Activated CD4-positive, alpha-beta T cell treated with anti-CD3 and anti-CD28 coated beads for 1 hour (primary cell): ENCODE measurements around the gene SMAD7.

ENCODE experiments used
- DNase-seq: peaks from one replicate; pipeline ENCODE4 v3.0.0-alpha.2; 2020

Gene SMAD7

DNA sequence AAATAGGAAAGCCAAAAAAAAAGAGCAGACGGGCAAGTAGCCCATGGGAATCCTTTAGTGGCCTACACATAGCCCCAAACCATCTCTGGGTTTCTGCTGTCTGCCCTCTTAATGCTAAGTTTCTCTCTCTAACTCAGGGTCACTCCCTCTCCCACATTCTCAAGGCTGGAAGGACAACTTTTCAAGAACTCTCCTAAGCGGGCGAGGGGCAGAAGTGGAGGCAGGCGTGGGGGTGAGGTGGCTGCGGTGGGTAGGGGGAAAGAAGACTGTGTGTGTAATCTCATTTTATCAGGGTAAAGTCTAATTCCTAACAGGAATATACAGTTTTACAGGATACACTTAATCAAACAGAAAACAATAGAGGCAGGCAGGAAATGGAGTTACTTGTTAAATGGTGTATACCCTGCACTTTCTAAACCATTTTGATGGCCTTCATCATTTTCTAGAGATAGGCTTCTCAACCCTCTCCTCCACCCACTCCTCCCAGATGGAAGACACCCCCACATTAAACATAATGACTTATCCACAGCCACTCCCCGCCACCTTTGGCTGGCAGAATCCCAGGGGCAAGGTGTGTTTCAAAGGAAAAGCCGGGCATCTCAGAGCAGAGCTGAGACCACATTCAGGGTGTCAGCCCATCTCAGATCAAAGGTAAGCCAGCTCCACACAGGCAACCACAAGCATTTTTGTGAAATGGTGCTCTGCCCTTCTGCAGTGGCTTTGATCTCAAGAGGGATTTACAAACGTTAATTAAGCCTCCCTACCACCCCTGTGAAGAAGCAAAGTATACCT, 6.8 kb downstream of the SMAD7 start:
- DNase-seq = no peak

DNA sequence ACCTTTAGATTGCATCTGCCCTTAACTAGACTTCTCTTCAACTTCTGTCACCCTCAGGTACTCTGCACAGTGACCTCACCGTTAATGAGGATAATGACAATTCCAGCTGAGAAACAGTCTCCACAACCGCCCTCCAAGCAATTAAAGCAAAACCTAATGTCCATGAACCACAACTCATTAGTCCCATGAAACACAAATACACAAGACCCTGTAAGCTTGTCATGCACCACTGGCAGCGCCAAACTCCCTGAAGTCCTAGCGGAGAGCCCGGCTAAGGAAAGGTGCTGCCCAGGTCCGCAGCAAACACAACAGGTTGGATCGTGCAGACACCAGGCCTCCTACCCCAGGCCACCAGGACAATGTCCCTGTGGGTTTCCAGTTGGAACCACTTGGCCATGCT, 7.4 kb downstream of the SMAD7 start:
- no peak for DNase-seq

GRCh38 chr18:48942554-48943261, 8.1 kb downstream of the SMAD7 start:
- no peak for DNase-seq

DNA sequence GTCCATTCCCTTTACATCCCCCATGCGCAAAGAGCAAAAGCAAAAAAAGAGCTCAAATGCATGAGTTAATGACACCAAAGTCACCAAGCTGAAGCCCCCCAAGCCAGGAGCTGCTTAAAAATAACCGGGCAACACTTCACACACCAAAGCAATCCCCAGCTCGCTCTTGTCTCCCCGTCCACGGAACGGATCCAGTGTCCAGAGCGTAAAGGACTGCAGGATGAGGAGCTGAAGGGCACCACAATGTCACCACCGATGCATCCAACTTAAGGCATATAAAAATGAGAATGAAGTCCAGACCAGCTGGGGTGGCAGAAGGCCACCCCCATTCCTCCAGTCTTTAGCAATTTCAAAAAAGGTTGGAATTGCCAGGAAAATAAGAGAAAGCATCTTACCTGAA, 8.7 kb downstream of the SMAD7 start:
- DNase-seq = no peak

DNA sequence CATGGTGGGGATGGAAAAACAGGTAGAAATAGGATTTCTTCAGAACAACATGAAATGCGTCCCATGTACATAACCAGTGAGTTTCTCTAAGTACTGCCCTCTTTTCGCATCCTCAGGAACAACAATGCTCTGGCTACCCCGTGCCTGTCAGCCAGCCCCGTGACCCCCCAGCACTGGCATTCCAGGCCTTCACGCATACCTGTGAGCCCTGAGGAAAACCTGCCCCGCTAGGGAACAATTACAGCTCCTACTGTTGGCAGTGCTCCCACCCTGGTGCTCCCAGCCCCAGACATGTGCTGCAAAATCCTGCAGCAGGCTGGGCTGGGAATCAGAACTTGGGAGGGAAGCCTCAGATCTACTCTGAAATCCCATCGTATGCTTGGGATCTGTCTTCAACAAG, 9.1 kb downstream of the SMAD7 start:
- DNase-seq = no peak

- DNase-seq = peak; percentile 69
These were observed 9.7 kb downstream of the SMAD7 start for GRCh38 chr18:48940854-48941611.

GRCh38 chr18:48939205-48940097, 11.3 kb downstream of the SMAD7 start:
- DNase-seq = no peak

DNA sequence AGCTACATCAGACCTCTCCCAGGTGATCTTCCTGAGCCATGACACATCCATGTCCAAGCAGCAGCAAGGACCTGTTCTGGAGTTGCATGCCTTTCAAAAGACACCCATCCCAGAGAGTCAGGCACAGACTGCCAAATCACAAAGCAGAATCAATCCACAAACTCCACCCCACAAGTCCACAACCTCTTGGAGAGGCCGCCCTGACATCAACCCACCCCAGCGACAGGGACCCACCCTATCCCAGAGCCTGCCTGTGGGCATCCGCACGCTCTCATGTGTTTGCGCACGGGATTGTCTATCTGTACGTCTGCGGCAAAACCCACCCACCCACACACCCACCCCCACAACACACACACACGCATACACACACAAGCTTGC, 11.9 kb downstream of the SMAD7 start:
- DNase-seq = no peak

DNA sequence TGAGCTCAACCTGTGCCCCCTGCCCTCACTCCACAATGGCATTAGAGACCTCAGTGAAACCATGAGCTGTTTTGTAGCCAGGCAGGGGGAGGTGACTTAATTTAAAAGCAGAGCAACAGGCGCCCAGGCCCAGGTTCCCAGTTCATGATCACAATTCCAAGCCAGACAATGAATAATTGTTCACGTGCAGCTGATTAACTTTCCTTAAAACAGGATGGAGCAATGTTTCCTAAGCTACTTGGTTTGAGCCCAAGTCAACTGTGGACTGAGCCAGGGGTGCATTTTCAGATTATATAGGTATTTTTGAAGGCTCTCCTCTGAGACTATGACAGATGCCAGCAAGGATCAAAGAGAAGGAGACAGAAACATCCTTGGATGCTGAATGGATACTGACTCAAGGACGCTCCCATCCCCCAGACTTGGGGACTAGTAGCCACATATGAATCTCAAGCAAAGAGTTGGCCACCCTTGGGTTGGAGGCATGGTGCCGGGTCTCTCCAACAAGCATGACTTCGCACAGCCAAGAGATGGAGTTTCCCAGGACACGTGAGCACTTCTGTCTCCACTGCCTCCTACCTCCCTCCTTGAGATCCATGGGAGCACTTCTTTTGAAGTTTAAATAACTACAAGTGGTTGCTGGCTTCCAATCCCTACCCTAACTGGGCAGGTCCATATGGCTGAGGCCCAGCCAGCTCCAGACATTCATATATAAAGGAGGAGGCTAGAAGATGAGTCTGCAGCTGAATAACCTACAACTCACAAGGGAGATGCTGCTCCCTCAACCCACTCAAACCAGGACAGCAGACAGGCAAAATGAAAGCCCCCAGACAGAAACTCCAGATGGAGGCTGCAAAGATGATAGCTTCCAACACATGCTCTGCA, 12.7 kb downstream of the SMAD7 start:
- no peak for DNase-seq

GRCh38 chr18:48935433-48935774, 15.4 kb downstream of the SMAD7 start:
- DNase-seq = no peak

DNA sequence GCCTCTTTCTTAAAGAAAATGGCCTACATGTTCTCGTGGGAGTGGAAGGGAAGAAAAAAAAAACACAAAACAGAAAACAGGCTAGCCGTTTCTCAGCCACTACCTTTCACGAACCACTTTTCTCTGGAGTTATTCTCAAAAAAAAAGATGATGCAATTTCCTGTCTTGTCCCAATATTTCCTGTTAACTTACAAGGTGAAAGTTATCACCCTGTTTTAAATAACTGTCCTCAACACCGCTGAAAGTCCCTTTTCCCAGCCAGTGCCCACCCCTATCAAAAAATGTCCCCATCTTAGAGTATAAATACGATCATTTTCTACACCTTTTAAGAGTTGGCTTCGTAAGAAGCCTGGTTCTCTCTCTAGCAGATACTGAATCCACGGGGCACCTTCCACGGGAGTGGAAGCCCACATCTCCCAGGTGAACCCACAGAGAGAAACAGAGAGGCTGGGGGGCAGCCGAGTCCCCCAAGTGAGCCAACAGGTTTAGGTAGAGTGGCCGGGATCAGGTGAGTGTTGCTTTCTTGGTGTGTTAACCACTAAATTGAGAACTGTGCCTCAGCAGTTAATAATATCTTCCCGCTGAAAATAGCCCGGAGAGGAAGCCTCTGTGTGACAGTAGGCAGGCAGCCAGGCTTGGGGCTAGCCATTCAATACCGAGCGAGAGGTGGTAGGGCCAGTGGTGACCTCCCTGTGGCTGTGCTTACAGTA, 15.9 kb downstream of the SMAD7 start:
- DNase-seq = no peak

DNA sequence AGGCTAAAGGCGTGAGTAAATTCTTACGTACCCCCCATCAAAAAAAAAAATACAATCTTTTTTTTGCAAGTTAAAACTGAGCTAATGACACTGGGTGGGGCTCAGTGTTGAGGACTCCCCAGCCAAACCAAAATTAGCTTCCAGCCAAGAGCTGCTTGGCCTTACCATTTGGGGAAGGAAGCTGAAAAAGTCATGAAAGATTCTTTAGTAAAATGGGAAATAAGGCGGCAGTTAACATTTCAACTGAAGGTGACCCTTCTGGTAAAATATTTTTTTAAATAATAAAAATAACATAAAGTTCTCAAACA, 16.4 kb downstream of the SMAD7 start:
- no peak for DNase-seq

GRCh38 chr18:48933578-48934414, 17.0 kb downstream of the SMAD7 start:
- no peak for DNase-seq

DNA sequence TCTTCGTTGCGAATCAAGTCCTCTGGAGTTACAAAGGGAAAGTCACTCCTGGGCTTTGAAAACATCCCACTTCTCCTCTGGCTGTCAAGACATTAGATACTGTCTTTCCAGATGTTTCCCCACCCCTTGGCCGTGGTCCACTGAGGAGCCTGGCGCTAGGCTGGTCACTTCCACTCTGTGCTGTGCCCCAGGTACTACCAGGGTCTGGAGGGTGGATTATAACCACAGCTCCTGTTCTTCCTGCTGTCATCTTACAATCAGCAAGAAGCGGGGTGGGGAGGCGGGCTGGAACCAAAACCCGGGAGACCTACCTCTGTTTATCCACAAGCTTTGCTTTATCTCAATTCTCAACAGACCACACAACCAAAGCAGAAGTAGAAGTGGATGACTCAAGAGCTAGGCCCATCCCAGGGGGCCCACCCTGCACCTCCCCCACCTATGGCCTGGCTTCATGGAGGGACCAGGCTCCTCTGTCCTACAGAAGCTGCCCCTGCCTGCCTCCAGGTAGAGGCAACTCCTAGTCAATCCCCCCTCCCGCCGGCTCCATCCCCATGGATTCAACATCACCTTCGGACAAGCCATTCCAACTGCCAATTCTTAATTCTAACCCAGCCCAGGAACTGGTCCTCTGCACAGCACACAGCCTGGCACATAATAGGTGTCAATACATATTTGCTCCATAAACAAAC, 17.8 kb downstream of the SMAD7 start:
- DNase-seq = no peak

DNA sequence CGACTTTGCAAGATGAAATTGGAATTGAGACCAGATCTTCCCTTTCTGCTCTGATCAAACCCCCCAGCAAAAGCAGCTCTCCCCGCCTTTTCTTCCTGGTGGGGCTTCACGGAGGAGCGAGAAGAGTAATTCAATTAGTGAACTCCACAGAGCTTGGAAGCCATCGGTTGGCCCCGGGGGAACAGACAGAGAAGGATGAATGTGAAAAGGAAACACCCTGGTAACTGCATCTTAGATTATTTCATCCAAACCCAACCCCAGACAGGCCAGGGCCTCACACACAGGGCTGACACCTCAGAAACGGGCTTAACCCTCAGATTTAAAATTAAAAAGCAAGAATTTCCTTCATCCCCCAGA, 18.3 kb downstream of the SMAD7 start:
- DNase-seq = no peak

DNA sequence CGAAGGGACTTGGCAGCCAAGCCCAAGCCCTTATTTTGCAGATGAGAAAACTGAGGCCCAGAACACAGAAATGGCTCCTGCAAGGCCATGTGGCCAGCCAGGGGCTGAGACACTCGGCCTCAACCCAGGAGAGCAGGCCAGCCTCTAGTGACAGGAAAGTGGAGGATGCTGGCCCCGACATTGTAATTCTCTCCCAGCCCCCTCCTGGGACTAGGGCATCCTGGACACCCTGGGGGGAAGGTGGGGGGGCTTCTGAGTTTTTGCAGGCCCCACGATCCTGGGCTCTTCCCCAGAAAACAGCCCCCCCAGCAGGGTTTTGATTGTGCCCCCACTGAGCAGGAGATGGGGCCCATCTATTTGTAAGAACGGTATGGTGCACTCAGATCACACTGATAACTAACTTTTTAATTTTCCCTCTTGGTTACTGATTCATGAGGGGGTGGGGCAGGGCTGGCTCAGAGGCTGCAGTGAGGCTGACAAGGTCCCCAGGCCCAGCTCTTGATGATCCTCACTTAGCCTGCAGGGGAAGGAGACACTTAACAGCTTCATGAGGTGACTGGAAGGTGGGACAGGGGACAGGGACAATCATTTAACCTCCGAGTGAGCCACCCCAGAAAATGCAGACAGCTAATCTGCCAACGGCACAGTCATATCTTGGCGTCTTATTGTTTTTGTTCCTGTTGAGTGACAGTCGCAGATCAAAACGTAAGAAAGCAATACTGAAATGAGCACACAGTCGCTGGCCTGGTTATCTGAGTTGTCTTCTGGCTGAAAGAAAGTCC, 18.9 kb downstream of the SMAD7 start:
- no peak for DNase-seq

DNA sequence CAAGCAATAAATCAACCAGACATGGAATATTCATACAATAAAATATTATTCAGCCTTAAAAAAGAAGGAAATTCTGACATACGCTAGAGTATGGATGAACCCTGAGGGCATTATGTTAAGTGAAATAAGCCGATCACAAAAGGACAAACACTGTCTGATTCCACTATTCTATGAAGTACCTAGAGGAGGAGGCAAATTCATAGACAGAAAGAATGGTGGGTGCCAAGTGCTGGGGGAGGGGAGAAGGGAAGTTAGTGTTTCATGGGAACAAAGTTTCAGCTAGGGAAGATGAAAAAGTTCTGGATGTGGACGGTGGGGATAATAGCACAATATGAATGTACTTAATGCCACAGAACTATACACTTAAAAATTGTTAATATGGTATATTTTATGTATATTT, 19.8 kb downstream of the SMAD7 start:
- no peak for DNase-seq

DNA sequence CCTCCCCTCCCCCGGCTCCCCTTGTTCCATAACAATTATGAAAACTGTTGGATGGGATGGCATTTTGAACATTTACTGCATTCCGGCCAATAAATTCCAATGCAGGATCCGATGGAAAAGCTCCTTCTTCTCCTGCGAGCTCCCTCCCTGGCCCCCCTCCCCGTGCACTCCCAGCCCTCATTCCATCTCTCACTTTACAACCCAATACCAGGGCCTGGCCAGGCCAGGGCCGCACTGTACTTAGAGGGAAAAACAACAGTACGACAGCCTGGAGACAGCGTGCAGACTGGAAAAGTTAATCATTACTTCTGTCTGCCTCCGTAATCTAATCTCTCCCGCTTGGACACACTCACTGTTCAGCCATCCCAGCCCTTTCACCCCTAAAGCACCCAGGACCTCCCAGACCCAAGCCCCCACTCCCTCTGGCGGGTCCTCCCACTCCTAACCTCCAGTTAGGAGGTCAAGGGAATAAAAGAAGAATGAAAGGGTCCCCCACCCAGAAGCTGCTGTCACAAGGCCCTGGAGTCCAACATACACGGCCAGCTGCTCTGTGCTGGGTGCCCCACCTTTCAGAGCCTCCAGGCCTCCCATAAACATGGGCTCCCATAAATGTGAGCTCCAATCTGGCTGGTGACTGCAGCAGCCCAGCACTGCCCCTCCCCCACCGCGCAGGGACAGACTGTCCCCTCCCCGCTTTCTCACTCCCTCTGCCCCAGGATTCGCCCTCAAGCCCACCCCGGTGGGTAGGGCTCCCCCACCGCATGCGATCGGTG, 20.6 kb downstream of the SMAD7 start:
- DNase-seq = no peak
